H4 (cell line): ENCODE data around the gene HAX1. TPM values are rescaled to one million over a fixed set of nuclear protein-coding genes. Genes with fewer than 3 reads are reported as not detected.
"Not testable (repeated sequence)": the region's sequence is repeated elsewhere in the genome, so short reads cannot be mapped to it uniquely, and the experiment has no call there.

Source experiments
- DNase-seq: peaks from one replicate; pipeline ENCODE4 v3.0.0-alpha.2; 2015; ENCODE audit warnings: low spot score
- total RNA-seq: library from RNA; depleted of rRNA; stranded (reverse); fragments of >200 nt; shearing (Covaris generic); gene quantifications from 2 replicates; pipeline ENCODE4 v1.2.3, GENCODE V29; 2014

HAX1 gene
- total RNA-seq, 1 experiment from 2014 or later = 188 TPM

- no peak for DNase-seq
Measured at GRCh38 chr1:154276797-154277196, 4.4 kb downstream of the HAX1 start.

- DNase-seq = not testable (repeated sequence)
Measured at GRCh38 chr1:154287591-154287990, 15.2 kb downstream of the HAX1 start.

GRCh38 chr1:154288661-154289060 is 16.2 kb downstream of the HAX1 start:
- no peak for DNase-seq

GRCh38 chr1:154290921-154291320 is 18.5 kb downstream of the HAX1 start:
- no peak for DNase-seq

- DNase-seq = no peak
Measured at GRCh38 chr1:154295408-154296235, 23.2 kb downstream of the HAX1 start.

GRCh38 chr1:154301582-154301981 is 29.2 kb downstream of the HAX1 start:
- no peak for DNase-seq

GRCh38 chr1:154304664-154305337 is 32.4 kb downstream of the HAX1 start:
- DNase-seq = no peak

GRCh38 chr1:154306151-154306550 is 33.7 kb downstream of the HAX1 start:
- peak; percentile 55 for DNase-seq

- DNase-seq = not testable (repeated sequence)
Measured at GRCh38 chr1:154307670-154308270, 35.3 kb downstream of the HAX1 start.

- DNase-seq = not testable (repeated sequence)
Measured at GRCh38 chr1:154309136-154309535, 36.7 kb downstream of the HAX1 start.

GRCh38 chr1:154312229-154313065 is 40.0 kb downstream of the HAX1 start:
- DNase-seq = not testable (repeated sequence)

- DNase-seq = no peak
Measured at GRCh38 chr1:154313066-154313356, 40.6 kb downstream of the HAX1 start.

- DNase-seq = not testable (repeated sequence)
Measured at GRCh38 chr1:154314226-154314625, 41.8 kb downstream of the HAX1 start.

GRCh38 chr1:154316704-154317103 is 44.3 kb downstream of the HAX1 start:
- DNase-seq = no peak

- no peak for DNase-seq
Measured at GRCh38 chr1:154318386-154318785, 46.0 kb downstream of the HAX1 start.

GRCh38 chr1:154320882-154321608 is 48.6 kb downstream of the HAX1 start, which contains the start of gene AQP10:
Gene AQP10, plus strand, starts transcription at chr1:154321093. Its CDS starts 63 bp downstream, at chr1:154321156.
- no peak for DNase-seq

- not testable (repeated sequence) for DNase-seq
Measured at GRCh38 chr1:154321609-154321934, 49.1 kb downstream of the HAX1 start.

- DNase-seq = no peak
Measured at GRCh38 chr1:154323493-154323892, 51.1 kb downstream of the HAX1 start.

GRCh38 chr1:154324241-154324640 is 51.8 kb downstream of the HAX1 start:
- DNase-seq = no peak

- peak; percentile 77 for DNase-seq
Measured at GRCh38 chr1:154324669-154325582, 52.5 kb downstream of the HAX1 start, which contains the start of gene ATP8B2. Gene ATP8B2, plus strand, starts transcription at chr1:154325525. Its CDS starts 2,617 bp downstream, at chr1:154328142.
